Colon (tissue), 2 donors: ENCODE results near the gene EDARADD.

Source experiments
- FAIRE-seq: peaks from 2 replicates; lab custom pipeline; 2012; peaks lifted over from hg19 to GRCh38; lab: Jason Lieb, UNC
- donor health status: control.
- donor health status: control.

Gene EDARADD

DNA sequence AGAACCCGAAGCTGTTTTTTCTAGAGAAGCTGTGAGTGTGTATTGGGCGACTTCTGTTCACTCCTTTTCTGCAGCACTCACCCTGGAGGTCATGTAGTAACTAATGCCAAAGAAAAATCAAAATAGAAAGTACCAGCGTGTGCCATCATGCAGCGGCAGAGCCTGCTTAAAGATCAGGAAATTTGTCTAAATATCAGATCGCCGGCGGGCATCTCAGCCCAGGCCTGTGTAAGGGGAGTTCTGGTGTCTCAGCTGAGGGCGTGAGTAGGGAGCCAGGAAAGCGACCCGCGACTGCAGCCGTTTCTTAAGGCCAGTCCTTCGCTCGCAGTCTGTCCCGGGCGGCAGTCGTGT is 768 bp downstream of the EDARADD start:
- no peak for FAIRE-seq

DNA sequence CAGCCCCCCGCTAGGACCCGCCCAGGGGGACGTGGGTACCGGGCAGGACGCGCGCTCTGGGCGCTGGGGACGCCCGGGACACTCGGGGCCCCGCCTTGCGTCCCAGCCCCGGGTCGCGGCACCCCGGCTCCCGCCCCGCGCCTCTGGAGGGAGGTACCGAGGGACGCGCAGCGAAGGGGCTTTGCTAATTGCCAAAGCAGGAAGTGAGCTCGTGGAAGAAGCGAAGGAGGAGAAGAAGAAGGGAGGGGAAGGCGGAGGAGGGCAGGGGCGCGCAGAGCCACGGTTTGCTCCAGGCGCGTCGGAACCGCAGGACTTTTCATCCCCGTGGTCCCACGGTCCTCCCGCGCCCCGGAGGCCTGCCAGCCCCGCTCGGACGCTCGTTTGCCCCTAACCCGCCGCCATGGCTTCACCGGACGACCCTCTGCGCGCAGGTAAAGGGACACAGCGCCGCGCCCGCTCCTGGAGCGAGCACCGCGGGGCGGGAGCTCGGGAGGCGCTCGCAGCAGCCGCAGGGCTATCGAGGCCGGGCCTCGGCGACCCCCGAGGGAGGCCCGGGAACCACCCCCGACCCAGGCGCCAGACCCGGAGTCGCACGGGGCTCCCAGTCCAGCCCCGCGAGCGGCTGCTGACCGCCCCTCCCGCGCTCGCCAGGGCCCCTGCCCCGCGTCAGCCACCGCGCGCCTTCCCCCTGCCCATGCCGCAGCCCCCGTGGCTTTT is 1.3 kb downstream of the EDARADD start:
- no peak for FAIRE-seq

DNA sequence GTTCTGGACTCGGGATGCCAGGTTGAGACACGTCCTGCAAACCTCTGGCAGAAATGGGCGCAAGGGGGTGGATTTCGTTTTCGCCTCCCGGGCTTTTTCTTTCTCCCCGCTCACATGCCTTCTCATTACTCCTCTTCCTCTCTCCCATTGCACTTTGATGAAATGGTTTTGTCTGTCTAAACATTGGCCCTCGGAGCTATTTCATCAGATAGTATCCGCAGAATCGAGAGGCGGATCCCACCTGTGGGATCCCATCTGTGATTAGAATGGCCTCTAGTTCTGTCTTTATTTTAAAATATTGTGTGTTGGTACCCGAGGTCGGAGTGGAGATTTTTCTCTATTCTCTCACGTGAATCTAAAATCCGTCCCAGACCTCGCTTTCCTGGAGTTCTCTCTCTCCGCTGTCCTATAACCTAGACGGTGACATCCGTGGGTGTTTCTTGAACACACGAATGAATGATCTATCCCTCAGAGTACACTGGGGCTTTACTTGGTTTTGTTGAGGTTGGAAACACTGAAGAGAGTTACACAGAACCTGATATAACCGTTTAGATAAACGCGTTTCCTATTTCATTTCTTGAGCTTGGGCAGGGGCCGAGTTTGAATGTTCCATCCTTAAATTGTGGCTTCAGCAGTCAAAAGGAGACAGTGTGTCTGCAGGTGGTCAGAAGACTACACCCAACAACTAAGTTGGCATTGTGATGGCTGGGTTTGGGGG is 2.0 kb downstream of the EDARADD start:
- no peak for FAIRE-seq

DNA sequence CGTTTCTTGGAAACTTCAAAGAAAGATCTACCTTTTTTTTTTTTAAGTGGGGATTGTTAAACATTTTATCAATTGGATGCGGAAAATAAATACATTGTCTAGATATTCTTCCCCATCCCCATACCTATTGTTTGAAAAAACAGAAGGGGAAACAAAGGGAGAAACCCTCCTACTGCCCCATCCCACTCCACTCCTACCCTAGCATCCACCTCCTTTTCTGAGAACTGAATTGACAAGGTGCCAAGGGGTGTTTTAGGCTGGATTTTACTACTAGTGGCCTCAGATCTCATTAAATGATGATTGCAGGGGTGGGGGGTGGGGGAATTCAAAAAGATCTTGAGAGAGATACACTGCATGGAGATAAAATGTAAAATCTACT is 2.6 kb downstream of the EDARADD start:
- no peak for FAIRE-seq

DNA sequence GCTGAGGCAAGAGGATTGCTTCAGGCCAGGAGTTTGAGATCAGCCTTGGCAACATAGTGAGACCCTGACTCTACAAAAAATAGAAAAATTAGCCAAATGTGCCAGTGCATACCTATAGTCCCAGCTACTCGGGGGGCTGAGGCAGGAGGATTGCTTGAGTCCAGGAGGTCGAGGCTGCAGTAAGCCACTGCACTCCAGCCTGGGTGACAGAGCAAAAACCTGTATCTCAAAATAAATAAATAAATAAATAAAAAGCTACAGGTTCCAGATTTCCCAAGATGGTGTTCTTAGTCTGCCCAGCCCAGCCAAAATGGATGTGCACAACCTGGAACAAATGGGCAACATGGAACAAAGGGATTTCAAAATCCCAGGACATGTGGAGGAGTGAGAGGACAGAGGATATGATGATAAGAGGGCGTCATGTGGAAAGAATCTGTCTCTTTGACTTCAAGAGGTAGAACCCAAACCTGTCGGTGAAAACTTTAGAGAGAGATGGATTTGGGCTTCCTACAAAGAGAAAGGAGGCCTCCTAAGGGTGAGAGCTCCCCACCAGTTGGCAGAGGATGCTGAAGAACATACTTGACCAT is 3.2 kb downstream of the EDARADD start:
- no peak for FAIRE-seq

DNA sequence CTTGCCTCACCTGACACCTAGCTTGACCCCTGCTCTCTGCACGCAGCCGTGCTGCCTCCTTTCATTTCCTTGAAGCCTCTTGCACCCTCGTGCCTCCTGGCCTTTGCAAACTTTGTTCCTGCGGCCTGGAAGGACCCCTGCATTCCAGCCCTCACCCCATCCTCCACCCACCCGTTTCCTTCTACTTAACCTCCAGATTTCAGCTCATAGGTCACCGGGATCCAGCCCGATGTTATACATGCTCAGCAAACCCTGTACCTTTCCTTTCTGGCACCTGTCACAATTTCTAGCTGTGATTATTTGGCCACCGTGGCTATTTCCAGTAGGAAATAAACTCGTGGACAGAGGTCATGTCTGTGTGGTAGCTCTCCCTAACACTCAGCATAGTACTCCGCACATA is 4.5 kb downstream of the EDARADD start:
- FAIRE-seq = no peak

DNA sequence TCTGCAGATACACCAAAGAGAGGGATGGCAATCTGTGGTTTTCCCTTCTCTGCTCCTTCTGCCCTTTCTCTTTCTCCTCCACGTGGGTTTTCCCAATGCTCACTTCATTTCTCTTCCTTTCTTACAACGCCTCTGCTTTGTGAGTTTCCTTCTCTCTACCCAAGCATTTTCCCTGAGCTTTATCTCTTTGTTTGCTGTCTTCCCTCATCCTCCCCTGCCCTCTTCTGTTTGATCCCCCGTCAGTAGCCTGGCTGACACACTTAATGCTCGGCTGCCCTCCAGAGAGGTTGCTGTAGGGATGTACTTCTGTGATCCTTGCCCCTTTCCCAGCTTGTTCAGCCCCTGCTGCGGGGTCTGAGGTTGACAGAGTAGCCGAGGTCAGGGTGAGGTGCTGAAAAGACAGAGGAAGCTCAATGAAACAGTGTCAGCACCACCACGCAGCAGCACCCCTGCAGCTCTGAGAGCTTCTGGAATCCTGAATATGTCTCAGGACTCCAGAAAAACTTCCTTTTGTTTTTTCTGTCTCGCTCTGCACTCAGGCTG is 6.0 kb downstream of the EDARADD start:
- FAIRE-seq = no peak

DNA sequence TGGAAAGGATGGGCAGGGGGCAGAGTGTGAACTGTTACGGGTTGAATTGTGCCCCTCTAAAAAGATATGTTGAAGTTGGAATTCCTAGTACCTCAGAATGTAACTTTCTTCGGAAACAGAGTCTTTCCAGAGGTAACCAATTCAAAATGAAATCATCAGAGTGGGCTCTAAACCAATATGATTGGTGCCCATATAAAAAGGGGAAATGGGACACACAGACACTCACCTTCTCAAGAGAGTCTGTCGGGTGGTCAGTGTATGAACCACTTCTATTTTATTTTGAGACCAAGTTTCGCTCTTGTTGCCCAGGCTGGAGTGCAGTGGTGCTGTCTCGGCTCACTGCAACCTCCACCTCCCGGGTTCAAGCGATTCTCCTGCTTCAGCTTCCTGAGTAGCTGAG is 7.6 kb downstream of the EDARADD start:
- FAIRE-seq = no peak

DNA sequence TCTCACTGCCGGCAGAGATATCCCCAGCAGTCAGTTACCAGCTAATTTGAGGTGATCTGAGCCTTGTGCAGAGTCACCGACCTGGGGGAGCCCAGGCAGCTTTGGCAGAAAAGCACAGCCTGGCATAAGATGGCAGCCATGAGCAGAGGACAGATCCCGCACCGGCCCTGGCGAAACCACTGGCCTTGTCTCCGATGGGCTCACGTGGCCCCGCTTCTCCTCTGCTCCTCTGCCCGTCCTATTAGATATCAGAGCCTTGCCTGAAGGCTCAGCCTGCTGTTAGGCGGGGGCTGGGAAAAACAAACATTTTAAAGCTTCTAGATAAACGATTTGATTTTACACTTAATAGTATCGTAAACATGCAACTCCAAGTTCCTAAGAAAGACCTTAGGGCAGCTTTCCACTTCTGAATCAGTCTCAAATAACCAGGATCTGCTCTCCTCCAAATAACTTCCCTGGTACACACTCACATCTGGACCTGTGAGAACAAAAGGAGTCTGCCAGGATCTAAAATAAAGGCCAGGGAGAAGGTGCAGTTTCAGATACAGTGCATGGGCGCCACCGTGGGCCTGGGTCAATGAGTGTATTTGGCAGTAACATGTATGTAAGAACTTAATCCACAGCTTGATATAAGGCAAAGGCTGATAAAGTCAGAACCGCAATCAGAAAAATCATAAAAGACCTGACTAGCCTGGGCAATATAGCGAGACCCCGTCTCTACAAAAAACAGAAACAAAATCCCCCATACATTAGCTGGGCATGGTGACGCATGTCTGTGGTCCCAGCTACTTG is 10.0 kb downstream of the EDARADD start:
- no peak for FAIRE-seq

DNA sequence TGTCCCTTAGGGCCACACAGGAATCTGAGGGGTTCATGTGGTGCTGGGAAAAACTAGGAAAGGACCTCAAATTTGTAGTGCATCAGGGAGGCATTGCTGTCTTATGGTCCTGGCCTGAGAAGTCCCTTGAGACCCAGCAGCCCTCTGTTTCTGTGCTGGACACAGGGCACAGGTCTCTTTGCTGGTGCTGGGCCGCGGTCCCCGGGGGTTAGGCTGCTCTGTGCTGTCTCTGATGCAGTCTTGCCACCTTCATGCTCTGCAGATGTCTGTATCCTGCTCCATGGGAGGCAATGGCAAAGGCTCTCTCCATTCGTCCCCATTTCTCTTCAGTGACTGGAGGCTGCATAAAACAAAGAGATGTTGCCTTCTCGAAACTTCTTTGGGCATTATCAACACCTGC is 13.0 kb downstream of the EDARADD start:
- no peak for FAIRE-seq

DNA sequence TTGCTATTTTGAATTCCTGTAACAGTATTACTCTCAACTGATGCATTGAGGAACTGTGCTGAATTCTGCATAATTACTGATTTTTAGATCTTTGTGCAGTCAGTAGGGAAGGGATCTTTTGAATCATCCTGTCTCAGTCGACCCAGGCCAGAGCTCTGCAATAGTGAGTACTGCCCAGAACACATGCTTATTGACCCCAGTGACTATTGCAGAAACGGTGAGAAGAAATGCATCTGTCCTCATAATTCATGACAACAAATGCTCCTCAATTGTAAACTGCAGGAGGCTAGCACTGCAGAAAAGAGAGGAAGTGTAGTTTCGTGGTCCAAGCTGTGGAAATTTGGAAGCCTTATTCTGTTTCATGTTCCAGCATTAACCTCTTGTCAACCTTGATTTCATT is 19.6 kb downstream of the EDARADD start:
- no peak for FAIRE-seq

DNA sequence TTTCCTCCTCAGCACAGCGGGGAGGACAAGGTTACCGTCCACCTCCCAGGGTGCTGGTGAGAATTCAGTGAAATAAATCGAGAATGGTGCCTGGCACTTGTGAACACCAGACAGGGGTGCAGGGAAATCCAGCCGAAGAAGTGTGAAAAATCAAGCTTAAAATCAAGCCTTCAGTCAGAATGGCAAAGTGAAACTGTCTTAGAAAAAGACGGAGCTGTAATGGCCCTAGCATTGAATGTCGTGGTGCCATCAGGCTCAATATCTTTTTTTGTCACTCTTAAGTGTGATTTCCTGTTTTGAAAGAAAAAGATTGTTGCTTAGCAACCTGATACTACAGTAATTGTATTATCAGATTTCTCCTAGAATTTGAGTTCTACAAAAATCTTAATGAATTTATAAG is 22.1 kb downstream of the EDARADD start:
- FAIRE-seq = no peak

DNA sequence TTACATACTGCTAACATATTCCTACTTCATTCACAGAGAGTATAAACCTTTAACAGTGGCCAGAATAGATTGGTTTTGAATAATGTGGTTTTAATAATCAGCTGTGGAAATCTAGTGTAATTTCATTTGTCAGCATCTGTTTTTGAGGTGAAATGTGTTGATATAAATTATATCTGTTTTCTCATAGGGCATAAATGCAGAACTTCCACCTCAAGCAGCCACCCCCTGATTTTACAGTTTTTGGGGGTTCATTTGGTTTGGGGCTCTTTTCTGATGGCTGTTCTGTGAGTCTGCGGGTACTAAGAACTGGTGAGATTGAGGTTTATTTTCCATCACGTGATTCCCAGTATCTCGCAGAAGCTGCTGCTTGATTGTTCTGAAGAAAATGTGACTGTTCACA is 23.2 kb downstream of the EDARADD start:
- FAIRE-seq = no peak

DNA sequence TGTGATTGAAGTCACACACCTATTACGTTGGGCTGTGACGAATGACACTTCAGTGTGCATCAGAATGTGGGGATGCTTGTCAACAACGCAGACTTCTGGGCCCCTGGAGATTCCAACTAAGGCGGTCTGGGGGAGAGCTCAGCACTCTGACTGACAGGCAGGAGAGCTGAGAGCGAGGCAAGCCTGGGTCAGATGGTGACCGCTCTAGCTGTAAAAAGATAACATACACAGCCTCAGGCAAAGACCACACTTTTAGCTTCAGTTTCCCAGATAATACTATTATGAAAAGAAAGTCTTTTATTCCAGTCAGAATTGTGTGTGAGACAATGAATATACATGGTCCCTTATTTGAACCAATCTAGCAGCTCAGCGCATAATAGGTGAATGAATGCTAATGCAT is 25.4 kb downstream of the EDARADD start:
- no peak for FAIRE-seq

DNA sequence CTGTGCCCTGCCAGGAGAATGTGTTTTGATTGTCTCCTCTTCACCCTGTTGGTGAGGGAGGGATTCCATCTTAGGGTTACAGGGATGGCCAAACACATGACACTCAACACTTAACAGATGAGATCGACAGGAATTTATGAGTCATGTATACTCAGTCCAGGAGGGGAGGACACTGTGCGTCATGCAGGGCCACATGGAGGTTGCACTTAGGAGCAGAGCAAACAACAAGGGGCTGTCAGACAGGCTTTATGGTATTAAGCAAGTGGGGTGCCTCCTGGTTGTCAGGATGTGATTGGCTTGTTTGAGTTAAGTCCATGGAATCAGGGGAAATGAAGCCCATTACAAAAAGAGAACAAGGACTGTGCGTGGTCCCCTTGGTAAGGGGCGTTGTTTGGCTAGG is 26.9 kb downstream of the EDARADD start:
- FAIRE-seq = no peak

DNA sequence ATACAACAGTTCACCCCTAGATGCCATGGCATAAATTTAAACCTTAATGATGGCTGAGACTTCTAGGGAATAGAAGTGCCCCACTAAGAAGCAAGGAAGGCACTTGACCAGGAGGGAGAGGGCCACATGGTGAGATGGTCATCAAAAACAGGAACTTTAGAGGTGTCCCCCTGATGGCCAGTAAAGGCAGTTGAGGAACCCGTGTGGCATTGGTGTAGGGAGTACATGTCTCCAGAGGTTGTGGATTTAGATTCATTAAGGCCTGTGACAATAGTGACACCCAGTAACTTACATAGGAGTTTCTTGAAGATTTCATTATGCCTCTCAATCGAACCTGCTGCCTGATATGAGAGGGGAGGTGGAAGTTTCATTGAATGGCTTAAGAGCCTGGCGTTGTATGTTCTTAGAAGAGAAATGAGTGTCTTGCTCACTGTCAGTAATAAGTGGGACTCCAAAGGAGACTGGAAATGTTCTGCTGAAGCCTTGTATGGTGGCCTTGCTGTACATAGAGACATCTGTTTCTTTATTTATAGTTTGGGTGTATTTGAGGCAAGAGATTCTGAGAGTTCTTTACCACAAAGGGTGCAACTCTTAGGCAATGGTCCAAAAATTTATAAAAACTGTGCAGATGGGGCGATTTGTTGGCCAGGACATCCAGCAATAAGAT is 27.9 kb downstream of the EDARADD start:
- FAIRE-seq = no peak

DNA sequence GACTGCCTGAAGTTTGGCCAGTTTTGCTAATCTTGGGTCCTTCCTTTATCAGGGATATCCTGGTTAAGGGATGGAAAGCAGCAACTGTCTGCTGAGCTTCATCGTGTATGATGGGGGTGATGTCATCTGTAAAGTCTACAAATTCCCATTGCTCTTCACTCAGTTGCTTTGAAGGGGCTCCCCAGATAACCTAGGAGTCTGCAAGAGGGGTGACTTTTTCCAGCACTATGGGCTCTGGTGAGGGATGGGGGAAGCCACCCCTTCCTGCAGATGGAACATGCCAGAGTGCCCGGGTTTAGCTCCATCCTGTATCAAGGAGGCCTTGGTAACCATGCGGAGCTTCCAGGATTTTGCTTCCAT is 28.4 kb downstream of the EDARADD start:
- FAIRE-seq = no peak

DNA sequence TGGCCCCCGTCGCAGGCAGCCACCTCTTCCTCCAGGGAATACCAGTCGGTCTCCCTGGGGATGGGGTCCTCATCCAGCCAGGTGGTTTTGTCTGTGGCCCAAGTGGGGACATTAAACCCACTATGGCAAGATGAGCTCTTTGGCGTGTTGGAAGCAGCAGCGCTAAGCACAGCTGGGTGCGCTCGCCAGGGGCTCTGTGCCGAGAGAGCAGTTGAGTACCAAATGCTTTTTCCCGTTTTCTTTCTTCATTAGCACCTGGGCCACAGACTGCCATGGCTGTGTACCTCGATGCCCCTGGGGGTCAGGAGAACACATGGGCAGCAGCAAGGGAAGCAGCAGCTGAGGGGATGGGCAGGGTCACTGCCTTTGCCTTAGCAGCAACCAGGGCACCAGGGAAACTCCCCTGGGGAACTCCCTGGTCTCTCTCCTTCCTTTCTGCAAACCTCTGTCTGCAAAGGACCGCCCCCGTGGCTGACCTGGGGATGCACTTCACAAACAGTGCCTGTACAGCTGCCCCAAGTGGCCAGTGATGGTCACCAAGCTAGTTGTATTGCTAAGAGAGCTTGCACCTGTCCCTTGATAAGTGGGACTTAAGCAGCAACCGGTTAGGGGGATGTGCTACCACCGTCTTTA is 31.1 kb downstream of the EDARADD start:
- no peak for FAIRE-seq

DNA sequence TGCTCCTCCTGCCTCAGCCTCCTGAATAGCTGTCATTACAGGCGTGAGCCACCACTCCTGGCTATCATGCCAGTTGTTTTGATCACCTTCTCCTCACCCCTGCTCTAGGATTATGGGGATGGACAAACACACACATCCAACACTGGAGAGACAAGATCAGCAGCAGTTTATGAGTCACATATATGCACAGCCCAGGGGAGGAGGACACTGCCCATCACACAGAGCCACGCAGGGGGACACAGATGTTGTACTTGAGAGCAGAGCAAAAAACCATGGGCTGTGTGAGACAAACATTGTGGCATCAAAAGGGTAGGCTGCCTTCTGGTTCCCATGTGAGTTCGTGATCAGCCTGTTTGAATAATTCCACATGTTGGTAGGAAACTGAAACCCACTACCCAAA is 32.1 kb downstream of the EDARADD start:
- no peak for FAIRE-seq

DNA sequence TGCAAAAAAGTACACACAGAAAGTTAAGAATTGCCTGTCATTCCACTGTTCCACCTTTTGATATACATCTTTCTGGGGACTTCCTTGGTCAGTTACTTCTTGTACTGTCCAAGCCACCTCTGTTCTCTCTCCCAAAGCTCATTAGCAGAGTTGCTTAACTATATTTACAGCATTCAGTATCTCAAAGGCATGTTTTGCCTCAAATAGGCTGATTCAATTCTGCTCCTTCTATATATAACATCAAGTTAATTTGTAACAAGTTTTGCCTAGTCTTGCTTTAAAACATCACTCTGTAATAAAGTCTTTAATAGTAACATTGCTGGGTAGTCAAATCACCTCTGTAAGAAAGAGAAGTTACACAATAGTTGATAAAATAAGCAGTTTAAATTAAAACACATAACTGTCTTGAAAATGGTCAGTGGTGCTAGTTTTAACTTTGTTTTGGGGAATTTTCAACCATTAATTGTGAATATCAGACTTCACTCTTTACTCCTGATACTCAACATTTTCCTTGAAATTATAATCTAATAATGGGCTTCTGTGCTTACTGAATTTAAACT is 35.7 kb downstream of the EDARADD start:
- FAIRE-seq = no peak

DNA sequence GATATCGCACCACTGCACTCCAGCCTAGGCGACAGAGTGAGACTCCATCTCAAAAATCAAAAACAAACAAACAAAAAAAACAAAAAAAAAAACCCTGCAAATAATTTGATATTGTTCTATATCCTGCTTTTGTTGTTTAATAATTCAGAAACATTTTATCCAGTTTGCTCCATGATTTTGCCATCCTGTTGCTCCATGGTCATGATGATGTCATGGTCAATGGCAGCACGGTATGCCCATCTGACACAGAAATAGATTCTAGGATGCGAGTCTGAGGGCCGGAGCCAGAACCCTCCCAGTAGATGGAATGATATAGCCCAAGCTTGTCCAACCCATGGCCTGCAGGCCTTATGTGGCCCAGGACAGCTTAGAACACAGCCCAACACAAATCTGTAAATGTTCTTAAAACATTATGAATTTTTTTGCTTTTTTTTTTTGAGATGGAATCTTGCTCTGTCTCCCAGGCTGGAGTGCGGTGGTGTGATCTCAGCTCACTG is 39.8 kb downstream of the EDARADD start:
- FAIRE-seq = no peak
